ENCODE measurements around the gene COL4A5. TPM values are rescaled to one million over a fixed set of nuclear protein-coding genes. Genes with fewer than 3 reads are reported as not detected.
"Not testable (repeated sequence)": the region's sequence is repeated elsewhere in the genome, so short reads cannot be mapped to it uniquely, and the experiment has no call there.

COL4A5 gene
- polyA plus RNA-seq, 1 donor: 153 TPM

DNA sequence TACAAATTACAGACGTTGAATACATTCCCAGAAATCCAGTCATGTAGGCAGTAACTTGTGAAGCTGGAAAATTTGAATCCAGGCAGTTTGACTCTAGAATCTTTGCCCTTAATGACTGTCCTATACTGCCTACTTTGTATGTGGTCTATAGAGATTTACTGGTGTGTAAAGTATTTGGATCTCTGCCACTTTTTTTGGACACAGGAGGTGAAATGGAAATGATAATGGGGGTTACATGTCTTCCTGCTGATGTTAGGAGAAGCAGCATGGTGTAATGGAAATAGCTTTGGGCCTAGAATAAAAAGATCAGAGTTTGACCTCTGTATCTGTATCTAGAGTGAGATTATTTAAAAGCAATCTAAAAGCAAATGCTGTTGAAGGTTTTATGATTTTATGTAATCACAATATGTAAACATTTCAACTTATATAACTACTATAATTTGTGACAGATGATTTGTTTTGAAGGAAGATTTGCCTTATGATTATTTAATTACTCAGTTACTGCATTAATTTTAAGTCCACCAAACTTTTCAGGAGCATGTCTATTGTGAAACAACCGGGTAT, 3.3 kb downstream of the COL4A5 start:
- DNase-seq: no peak

DNA sequence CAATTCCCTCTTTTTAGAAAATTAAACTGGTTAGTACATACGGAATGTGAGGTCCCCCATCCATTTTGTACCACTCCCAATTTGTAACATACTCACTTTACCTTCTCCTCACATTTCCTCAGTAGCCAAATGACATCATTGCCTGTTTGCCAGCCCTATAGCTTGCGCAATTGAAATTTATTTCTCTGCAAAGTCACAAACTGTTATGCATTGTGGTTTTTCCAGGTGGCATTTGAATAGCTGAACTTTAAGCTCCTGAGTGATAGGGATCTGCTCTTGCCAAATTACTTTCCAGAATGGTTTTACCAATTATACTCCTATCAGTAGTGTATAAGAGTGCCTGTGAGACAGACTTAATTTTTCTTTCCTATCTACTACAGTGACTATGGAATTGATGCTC, 7.7 kb downstream of the COL4A5 start:
- no peak for DNase-seq

DNA sequence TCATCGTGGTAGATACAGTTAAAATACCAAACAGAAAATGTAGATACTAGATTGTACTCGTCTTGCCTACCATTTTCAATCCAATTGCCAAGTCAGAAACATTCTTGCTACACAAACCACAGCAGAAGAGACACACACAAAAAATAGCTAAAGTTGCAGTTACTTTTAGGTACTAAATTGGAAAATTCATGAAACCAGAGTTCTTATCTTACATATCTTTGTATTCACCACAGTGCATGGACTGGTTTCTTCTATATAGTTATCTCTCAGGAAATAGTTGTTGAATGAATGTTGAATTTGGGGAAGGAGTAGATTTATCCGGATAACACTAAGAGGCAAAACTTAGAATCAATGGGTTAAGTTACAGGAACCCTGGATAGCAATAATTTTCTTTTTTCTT, 14.2 kb downstream of the COL4A5 start:
- DNase-seq: no peak

DNA sequence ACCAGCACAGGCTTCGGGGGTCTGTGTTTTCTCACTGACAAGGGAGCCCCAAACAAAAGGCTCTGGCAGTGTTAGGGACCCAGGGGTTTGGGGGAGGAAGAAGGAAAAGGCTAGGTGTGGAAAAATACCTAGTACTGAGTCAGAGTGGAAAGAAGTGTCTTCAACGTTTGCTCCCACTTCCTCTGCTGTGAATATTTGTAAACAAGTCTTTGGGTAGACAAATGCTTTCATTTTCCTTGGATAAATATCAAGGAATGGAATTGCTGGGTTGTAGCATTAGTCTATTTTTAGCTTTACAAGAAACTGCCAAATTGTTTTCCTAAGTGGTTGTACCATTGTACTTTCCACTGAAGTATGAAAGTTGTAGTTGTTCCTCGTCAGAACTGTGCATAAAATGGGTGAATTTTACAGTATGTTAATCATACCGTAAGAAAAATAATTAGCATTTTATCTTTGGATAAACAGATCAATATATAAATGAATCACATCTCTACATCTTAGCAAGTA, 17.4 kb downstream of the COL4A5 start:
- DNase-seq: no peak

DNA sequence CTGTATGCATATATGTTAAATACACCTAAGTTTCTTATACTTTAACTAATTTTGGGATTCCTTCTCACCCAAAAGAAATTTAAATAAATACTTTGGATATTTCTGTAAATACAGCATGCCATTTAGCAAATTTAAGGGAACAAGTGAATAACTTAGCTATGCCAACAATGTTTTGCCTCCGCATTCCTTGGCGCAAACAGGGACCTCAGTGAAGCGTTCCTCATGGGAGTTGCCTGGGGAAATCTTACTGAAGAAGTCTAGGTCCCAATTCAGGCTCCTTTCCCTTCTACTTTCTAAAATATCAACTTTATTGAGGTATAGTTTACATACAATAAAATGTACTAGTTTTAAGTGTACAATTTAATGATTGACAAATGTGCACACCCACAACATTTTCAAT, 25.0 kb downstream of the COL4A5 start:
- no peak for DNase-seq

DNA sequence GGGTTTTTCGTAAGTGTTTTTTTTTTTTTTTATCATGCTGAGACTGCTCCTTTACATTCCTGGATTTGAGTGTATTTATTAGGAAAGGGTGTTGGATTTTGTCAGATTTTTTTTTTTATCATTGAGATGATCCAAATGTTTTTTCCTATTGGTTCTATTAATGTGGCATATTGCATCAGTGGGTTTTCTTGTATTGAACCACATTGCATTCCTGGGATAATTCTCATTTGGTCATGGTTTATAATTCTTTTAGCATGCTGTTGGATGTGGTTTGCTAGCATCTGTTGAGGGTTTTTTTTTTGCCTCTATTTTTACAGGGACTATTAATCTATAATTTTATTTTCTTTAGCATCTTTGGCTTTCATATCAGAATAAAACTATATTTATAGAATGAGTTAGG, 28.8 kb downstream of the COL4A5 start:
- no peak for DNase-seq

DNA sequence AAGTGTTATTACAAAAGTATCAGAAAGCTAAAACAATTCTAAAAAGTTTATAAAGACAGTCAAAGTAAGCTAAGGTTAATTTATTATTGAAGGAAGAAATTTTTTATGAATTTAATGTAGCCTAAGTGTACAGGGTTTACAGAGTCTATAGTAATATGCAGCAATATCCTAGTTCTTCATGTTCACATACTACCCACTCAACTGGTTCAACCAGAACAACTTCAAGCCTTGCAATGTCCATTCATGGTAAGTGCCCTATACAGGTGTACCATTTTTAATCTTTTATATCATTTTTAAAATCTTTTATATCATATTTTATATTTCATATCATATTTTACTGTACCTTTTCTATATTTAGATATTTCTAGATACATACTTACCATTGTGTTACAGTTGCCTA, 34.3 kb downstream of the COL4A5 start:
- no peak for DNase-seq

DNA sequence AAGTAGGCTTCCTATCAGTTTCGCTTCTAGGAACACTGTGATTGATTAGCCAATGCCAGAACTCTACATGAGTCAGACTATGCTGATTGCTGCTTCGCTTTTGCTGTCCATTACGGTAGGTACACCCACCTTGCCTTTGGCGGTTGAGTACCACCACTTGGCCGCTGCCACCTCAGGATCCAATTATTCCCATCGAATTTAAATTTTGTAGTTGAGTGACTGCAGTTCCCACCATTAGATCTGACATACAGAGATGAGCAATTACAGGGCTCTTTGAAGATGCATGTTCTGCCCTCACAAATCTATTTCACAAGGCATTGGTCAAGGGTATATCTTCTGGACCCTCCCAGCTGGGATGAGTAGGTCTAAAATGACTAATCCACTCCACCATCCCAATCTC, 41.9 kb downstream of the COL4A5 start:
- not testable (repeated sequence) for DNase-seq

DNA sequence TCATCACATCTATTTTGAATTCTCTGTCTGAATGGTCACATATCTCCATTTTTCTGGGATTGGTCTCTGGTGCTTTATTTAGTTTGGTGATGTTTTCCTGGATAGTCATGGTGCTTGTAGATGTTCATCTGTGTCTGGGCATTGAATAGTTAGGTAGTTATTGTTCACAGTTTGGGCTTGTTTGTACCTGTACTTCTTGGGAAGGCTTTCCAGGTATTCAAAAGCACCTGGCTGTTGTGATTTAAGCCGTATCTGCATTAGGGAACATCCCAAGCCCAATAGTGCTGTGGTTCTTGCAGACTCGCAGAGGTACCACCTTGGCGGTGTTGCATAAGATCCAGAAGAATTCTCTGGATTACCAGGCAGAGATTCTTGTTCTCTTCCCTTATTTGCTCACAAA, 44.6 kb downstream of the COL4A5 start:
- no peak for DNase-seq

DNA sequence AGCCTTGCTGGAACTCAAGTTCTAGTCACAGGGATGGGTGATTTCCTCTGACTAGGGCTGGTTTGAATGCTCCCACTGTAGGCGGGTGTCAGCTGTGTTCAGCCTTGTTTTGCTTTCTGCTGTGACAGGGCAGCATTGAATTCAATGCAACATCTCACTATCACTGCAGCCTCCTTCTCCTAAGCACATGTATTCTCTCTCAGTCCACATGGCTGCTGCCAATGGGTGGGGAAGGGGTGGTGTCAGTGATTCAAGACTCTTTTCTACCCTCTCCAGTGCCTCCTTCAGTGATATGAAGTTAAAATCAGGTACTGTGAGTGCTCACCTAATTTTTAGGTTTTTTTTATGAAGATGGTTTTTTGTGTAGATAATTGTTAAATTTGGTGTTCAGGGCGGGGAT, 46.3 kb downstream of the COL4A5 start:
- DNase-seq: no peak

DNA sequence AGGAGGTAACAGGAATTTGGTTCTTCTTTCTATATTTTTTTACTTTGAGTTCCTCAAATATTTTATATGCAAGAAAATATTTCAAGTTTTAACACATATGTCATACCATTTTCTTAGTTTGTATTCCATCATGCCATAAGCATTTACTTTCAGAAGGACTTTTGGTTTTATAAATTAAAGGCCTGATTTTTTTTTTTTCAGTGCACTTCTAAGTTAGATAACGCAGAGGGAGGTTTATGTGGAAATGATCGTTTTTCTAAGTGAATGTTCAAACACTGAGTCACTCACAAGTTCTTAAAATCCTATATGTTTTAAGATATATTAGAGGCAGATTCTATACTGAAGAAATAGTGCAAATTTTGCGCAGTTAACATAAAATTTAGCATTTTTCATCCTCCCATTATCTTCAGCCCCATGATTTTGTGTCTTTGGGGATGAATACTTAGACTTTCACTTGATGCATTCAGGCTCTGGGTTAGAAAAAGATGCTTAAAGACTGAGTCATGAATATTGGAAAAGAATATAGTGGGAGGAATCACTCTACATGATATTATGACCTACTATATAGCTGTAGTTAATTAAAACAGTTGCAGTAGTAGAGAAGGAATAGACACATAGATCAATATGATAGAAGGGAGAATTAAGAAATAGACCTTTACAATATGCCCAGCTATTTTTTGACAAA, 54.9 kb downstream of the COL4A5 start:
- DNase-seq: no peak

DNA sequence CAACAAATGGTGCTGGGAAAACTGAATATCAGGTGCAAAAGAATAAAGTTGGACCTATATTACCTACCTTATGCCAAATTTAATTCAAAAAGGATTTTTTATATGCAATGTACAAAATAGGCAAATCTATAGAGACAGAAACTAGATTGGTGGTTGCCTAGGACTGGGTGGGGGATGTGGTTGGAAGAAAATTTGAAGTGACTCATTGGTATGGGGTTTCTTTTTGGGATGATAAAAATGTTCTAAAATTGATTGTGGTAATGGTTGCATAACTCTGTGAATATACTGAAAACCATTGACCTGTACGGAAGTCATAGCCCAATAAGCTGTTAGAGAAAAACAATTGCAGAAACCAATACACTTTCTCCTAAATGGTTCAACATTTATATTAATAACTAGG, 72.1 kb downstream of the COL4A5 start:
- no peak for DNase-seq

DNA sequence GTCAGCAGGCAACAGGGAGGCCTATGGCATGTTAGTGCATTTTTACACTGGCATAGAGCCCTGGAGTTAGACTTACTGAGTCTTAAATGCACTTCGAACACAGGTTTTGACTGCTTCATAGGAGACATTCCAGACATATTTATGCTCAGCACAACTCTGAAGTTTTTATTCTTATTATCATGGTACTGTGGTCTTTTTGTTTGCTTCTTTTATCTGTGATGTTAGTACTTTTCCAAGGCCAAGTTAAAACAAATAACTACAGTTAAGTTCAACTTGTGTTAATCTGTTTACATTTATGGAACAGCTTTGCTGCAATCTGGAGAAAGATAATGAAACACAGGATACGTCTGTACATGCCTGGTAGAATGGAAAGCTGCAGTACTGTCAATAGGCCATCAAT, 76.5 kb downstream of the COL4A5 start:
- no peak for DNase-seq

DNA sequence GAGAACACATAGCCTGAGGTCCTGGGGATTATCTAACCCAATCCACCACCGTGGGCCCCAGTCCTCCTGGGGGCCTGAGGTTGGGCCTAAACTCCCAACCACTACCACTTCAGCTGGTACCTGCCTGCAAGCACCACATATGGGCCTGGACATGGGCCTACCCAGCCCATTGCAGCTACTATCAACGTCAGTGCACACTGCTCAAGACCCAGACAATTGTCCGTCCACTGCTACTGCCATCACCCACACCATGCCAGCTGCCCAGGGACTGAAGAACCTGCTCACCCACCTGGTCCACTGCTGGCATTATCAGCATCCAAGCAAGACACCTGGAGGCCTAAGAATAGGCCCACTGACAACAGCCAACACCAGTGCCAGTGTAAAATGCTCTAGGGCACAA, 88.1 kb downstream of the COL4A5 start:
- DNase-seq: no peak

DNA sequence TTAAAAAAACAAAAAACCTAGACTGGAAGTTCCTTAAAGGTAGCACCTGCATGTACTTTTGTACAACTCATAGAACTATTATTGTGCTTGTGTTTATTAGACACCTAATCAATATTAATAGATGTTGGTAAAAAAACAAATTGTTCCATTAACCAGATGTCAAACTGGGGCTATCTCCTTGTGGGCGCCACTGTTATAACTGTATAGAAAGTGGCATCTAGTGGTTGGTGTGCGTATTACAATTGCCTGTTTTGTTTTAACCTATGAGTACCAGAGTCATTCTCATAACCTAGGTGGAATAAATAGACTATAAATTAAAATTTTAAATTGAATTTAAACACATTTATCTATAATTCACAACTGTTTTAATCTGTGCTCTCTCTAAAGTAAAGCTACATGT, 97.4 kb downstream of the COL4A5 start:
- DNase-seq: peak; percentile 18

DNA sequence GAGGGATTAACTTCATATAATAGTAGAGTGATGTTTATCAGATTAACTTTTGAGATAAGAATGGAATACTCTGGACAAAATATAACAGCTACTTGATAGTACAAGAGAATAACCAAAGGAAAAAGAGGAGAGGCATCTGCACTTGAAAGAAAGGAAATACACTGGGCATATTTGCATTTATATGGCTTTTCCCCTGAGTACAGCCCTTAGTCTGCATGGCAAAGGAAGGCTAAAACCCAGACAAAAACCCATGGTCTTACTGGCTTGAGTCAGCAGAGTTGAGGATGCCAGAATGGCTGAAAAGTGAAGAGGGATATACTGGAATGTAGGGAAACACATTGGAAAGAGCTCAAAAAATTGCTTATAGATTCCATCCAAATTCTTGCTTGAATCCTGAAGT, 101.6 kb downstream of the COL4A5 start:
- no peak for DNase-seq

DNA sequence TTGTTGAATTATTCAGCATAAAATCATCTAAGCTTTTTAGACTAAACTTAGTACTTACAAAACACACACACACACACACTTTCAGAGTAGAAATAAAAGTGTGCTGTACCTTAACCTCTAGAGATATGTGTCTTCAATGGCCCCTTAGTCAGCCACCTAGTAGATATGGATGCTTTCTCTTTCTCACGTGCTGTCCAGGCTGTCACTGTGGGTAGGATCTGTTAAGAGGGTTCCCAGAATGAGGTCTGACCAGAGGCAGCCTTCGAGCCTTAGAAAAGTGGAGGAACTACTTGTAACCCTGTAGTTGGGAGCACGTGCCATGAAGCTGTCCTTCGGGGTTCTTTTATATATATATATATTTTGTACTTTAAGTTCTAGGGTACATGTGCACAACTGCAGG, 117.9 kb downstream of the COL4A5 start:
- DNase-seq: no peak

DNA sequence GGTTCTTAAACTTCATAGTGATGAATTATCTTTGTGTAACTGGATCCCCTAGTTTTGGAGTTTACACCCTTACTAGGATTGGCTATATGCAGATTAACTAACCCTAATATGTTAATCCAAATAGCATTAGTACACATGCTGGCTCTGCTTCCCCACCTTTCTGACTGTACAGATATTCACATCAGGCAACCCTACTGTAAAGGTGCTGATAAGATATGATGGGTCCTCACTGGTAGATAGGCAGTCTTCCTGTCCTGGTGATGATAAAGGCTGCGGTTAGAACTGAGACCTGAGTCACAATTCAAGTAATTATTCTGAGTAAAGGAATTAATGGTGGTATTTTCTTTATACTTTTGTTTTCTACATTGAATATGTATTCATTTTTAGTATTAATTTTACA, 118.6 kb downstream of the COL4A5 start:
- no peak for DNase-seq

DNA sequence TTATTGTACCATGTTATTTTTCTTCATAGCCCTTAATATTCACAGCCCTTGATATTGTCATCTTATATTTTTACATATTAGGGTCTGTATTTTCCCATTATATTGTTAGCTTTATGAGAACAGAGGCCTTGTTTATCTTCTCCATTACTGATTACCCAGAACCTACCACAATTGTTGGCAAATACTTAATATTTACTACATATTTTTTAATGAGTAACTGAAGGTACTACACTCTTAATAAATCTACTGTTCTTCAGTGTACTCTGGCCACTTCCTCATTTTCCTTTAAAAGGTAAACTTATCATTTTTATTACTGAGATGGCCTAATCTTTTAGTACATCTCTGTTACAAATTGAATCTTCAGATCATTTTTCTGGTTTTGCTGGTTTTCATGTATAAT, 133.5 kb downstream of the COL4A5 start:
- DNase-seq: no peak

DNA sequence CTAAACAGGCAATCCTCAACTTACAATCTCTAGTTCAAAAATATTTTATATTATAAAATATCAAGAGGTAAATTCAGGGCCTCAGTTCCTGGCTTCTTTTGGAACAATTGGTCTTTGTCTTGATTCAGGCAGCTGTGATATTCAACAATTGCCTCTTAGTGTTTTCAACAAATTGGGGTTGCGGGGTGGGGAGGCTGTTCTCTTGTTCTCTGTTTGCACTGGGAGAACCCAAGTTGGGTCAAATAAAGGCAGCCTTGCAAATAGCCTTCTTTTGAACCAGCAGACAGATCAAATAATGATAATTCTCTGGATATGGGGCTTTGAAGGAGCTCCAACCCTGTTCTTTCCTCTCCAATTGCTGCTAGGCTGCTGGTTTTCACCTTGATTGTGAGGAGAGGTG, 142.5 kb downstream of the COL4A5 start:
- no peak for DNase-seq

DNA sequence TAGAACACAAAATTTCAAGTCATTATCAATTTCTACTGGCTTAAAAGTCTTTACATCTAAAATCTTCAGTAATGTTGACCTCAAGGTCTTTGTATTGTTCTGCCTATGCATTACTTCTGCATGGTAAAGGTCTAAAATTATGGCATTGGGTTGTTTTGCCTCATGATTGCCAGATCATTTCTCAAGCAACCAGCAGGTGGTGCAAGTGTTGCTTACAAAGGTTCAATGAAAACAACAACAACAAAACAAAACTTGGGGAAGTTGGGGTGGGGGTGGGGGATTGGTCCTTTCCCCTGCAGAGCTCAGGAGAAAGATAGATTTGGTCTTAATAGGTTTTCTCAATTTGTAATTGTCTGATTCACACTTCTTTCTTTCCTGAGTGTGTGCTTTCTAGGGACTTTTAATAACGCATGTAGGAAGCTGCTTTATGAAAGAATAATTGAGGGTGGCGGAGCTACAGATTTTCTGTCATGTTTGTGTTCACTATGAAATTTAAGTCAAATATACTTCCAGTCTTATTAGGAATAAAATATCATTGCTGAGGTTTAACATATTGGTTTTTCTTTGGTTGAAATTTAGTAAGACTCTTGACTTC, 145.1 kb downstream of the COL4A5 start:
- DNase-seq: peak; percentile 0

DNA sequence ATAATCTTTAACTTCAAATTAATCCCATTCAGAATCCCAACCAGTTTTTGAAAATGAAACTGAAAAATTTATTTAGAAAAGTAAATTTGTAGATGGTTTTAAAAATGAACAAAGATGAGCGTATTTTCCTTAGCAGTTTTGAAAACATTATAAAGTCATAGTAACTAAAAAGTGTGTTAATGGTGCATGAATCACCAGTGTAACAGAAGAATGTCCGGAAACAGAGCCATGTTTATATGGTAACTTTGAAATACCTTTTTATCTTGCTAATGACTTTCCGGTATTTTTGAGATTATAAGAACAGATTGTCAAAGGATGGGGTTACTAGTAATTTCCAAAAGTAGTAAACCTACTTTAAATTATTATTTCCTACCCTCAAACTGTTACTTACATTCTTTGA, 150.9 kb downstream of the COL4A5 start:
- no peak for DNase-seq

DNA sequence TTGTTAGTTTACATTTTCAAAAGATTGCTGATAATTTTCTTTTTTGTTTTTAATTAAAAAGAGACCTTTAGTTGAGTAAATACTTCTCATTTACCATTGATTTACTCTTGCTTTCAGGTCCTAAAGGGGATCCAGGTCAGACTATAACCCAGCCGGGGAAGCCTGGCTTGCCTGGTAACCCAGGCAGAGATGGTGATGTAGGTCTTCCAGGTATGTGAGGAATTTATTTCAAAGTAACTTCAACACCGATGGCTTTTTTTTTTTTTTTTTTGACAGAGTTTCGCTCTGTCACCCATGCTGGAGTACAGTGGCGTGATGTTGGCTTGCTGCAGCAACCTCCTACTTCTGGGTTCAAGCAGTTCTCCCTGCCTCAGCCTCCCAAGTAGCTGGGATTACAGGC, 161.6 kb downstream of the COL4A5 start:
- DNase-seq: no peak

DNA sequence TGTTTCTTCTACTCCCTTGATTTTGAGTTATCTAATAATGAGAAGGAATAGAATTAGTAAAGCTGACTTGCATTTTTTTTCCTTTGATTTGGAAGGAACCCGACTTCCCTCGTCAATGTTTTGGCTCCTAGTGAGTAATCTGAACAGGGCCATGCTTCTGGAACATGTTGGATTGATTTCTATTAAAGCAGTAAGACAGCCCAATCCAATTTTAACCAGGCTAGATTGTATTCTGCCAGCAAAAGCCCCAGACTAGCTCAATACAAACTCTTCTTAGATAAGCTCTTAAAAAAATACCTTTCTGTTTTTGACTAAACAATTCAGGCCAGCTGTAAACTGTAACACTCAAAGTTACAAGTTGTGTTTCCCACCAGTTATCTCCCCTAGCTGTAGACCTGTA, 170.5 kb downstream of the COL4A5 start:
- no peak for DNase-seq

Measured in left kidney (tissue), 2 donors.